Measurements from ENCODE around the gene PRDM8.

DNA sequence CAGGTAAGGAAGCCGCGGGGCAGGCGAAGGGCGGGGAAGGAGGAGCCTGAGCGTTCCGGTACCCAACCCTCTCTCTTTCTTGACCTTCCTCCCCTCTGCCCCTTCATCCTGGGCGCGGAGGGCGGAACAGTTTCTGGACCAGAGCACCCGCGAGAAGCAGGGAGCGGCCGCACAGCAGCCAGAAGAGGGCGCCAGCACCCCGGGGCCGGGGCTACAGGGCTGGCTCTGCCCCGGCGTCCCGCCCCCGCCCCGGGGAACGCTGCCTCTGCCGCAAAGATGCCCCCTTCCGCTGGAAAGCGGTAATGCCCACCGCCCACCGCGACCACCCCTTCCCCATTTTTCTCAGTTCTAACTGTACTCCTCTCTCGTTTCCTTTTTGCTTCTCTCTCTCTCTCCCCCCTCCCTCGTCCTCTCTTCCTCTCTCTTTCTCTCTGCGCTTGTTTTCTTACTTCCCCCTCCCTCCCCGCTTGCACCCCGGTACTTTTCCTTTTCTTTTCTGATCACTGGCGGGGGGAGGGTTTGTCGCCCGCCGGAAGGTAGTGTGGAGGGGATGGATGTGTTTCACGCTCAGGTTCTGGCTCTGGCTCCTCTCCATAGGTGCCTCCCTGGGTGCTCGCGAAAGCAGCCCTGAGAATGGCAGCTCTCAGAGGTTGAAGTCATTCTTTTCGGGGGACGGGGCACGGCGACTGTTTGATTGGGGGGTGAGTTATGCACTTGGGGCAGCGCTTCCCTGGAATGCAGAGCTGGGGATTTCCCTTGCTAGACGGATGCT lies 13.1 kb upstream of the PRDM8 start:
- TF ChIP-seq, protein P1, sequence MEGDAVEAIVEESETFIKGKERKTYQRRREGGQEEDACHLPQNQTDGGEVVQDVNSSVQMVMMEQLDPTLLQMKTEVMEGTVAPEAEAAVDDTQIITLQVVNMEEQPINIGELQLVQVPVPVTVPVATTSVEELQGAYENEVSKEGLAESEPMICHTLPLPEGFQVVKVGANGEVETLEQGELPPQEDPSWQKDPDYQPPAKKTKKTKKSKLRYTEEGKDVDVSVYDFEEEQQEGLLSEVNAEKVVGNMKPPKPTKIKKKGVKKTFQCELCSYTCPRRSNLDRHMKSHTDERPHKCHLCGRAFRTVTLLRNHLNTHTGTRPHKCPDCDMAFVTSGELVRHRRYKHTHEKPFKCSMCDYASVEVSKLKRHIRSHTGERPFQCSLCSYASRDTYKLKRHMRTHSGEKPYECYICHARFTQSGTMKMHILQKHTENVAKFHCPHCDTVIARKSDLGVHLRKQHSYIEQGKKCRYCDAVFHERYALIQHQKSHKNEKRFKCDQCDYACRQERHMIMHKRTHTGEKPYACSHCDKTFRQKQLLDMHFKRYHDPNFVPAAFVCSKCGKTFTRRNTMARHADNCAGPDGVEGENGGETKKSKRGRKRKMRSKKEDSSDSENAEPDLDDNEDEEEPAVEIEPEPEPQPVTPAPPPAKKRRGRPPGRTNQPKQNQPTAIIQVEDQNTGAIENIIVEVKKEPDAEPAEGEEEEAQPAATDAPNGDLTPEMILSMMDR (IDR thresholded peaks at IDR 0.05 in 8 of 11, conservative IDR thresholded peaks at IDR 0.05 in 3 of 11): peak; percentile 81 to 98 (median 90)
- TF ChIP-seq POLR2AphosphoS5 (IDR thresholded peaks at IDR 0.05): peak; percentile 56 to 81 (median 64)

Data from spleen (tissue), 7 donors.